ENCODE results near the gene PRPH.
"Not testable (repeated sequence)": the region's sequence is repeated elsewhere in the genome, so short reads cannot be mapped to it uniquely, and the experiment has no call there.

The PRPH gene

DNA sequence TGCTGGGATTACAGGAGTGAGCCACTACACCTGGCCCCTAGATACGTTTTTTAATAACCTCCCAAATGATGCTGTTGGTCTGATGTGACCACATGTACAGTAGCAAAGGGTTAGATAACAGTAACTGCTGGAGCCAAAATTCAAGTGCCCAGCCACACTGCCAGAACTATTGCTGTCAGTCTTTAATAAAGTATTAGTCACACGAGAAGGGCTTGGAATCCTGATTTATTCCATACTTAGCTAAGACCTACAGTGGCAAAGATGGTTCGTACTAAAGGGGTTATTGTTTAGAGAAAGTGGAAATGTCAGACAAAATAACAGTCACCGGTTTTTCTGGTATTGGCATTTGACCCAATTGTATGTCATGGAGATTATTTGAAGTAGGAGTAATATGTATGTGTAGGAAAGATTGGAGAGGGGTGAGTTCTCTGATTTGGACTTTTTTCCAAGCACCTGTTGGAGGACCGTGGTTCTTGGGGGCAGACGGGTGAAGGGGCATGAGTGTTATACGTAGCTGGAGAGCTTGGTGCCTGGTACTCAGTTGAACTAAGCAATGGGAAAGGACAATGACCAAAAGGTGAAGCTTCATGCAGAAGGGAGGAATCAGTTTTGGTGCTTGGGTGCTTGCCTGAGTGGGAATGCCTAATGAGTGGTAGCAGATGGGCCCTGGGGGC is 20.4 kb upstream of the PRPH start:
- no peak for DNase-seq
- intact Hi-C loops (cut with DNase I), result no loop called here

DNA sequence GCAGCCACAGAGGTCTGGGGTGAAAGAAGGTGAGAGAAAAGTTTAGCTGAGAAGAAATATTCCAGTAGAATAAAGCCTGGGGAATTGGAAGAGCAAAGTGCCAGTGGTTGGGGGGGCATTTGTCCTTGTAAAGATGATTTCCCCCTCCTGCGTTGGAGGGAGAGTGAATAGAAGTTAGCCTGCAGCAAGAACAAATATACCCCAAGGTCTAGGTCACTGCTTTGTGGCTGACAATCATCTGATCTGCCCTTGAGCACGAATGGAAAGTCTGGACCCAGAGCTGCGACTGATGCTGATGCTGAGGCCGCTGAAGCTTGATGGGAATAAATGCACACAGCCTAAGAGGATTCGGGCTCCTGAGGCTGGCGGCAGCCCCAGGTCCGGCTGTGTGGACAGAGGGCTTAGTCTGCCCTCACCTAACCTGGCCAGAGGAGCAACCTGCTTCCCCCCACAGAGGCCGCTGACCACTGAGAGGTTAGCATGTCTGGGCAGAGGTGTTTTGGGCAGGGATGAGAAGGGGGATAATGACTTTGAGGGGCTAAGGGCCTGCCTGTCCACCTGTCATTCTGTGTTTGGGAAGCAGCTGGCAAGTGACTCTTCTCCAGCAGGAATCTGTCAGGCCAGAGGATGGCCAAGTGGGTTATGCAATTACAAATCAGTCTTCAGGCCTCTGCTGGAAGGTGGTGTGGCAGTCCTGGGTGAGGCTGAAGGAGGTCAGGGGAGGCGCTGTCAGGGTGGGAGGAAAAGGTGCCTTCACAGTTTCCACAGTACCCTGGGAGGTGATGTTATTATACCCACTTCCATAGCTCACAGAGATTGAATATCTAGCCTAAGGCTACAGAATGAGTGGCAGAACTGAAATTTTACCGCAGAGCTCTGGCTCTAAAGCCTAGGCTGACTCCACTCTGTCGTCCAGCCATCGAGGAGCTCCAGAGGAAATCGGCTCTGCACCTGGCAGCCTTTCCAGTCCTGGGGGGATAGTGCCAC is 18.4 kb upstream of the PRPH start:
- intact Hi-C loops (cut with DNase I), result no loop called here
- DNase-seq, result peak in 2 of 10 donors; percentile 41 to 74

GRCh38 chr12:49277466-49277865 is 17.5 kb upstream of the PRPH start:
- intact Hi-C loops (cut with DNase I), result no loop called here
- DNase-seq, result peak in 2 of 10 donors; percentile 62 to 66

GRCh38 chr12:49279706-49280159 is 15.2 kb upstream of the PRPH start:
- peak in 2 of 10 donors; percentile 43 to 63 for DNase-seq

GRCh38 chr12:49280545-49280944 is 14.4 kb upstream of the PRPH start:
- peak in 2 of 10 donors; percentile 13 to 34 for DNase-seq
- intact Hi-C loops (cut with DNase I), result not testable (repeated sequence)

More at GRCh38 chr12:49279706-49280159, 15.2 kb upstream of the PRPH start:
- intact Hi-C loops (cut with DNase I), result no loop called here

- intact Hi-C loops (cut with DNase I), result no loop called here
- DNase-seq, result peak in 2 of 10 donors; percentile 11 to 31
Measured at GRCh38 chr12:49282302-49282701, 12.6 kb upstream of the PRPH start.

GRCh38 chr12:49282740-49283375 is 12.1 kb upstream of the PRPH start:
- intact Hi-C loops (cut with DNase I), result not testable (repeated sequence)
- DNase-seq, result peak in 1 of 10 donors; percentile 12

DNA sequence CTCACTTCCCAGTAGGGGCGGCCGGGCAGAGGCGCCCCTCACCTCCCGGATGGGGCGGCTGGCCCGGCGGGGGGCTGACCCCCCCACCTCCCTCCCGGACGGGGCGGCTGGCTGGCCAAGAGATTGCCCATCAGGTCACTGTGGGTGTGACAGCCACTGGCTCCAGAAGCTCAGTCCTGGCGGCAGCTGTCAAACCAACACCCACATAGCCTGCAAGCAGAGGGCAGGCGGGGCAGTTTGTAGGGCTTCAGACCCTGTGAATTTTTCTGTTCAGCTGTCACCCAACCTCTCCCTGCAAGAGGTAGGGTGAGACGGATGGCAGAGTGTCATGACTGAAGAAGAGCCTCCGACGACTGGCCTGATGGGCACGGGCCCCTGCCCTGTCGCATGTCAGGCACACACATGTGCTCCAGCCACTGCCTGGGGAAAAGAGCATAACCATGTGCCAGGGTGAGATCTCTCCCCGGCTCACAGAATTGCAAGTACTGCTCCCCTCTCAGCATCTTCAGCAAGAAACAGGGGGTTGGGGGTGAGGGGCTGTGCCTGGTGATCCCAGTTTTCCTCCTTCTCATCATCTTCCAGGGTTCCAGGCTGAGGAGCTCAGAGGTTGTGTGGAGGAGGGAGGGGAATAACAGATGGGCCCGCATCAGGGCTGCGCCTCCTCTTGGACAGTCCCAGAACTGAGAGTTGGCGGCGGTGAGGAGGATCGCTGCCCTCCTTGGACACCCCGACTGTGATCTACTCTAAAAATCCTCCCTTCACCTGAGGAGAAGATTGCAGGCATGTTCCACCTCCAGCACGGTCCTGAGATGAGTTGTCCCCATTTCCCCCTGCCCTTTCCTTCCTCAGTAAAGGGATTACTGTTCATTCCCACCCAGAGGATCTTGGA is 11.2 kb upstream of the PRPH start:
- peak in 2 of 10 donors; percentile 62 to 65 for DNase-seq
- intact Hi-C loops (cut with DNase I), result no loop called here

DNA sequence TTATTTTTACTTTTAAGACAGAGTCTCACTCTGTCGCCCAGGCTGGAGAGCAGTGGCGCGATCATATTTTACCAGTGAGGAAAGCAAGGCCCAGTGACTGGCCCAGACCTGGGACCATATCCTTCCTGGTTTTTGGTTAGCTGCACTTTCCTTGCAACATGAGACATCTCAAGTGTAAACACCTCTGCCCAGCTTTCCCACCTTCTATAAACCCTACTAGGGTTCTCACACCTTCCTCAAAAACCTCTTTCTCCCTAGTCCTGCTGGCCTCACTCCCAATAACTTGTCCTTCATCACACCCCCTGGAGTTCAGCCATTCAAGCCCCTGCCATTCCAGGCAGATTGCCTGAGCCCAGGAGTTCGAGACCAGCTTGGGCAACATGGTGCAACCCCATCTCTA is 10.3 kb upstream of the PRPH start:
- intact Hi-C loops (cut with DNase I), result loop anchor here (5.0 kb wide), 1 partner anchor 63 kb away; the partner anchor contains the start of gene DNAJC22

DNA sequence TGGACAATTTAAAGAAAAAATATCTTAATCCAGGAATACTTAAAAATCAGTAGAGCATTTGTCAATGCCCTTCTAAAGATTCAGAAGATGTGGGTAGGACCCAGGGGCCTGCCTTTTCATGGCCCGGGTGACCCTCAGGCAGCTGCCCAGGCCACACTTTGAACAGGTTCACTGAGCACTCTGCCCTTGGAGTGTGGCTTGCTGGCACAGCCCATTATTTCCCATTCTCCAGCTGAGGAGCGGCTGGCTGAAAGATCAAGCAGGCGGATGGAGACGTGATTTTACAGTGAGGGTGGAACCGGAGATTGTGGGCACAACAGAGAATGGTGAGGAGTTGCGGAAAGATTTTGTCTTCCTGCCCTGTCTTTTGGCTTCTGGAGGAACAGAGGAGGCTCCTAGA is 7.1 kb upstream of the PRPH start:
- intact Hi-C loops (cut with DNase I), result loop anchor here (5.0 kb wide), 1 partner anchor 59 kb away; the partner anchor contains the start of gene DNAJC22
- peak in 2 of 10 donors; percentile 30 to 67 for DNase-seq

More for the DNA sequence above, 10.3 kb upstream of the PRPH start:
- DNase-seq, result peak in 2 of 10 donors; percentile 5 to 35

- DNase-seq, result peak in 8 of 10 donors; percentile 36 to 86 (median 64)
- intact Hi-C loops (cut with DNase I), result loop anchor here (5.0 kb wide), 1 partner anchor 59 kb away; the partner anchor contains the start of gene DNAJC22
Measured at GRCh38 chr12:49288412-49288853, 6.5 kb upstream of the PRPH start.

- intact Hi-C loops (cut with DNase I), result loop anchor here (5.0 kb wide), 1 partner anchor 58 kb away; the partner anchor contains the start of gene DNAJC22
Measured at GRCh38 chr12:49288922-49289555, 5.9 kb upstream of the PRPH start.

GRCh38 chr12:49292729-49293055 is 2.3 kb upstream of the PRPH start:
- DNase-seq, result no peak
- intact Hi-C loops (cut with DNase I), result no loop called here

More at GRCh38 chr12:49288922-49289555, 5.9 kb upstream of the PRPH start:
- peak in 2 of 10 donors; percentile 44 to 54 for DNase-seq

DNA sequence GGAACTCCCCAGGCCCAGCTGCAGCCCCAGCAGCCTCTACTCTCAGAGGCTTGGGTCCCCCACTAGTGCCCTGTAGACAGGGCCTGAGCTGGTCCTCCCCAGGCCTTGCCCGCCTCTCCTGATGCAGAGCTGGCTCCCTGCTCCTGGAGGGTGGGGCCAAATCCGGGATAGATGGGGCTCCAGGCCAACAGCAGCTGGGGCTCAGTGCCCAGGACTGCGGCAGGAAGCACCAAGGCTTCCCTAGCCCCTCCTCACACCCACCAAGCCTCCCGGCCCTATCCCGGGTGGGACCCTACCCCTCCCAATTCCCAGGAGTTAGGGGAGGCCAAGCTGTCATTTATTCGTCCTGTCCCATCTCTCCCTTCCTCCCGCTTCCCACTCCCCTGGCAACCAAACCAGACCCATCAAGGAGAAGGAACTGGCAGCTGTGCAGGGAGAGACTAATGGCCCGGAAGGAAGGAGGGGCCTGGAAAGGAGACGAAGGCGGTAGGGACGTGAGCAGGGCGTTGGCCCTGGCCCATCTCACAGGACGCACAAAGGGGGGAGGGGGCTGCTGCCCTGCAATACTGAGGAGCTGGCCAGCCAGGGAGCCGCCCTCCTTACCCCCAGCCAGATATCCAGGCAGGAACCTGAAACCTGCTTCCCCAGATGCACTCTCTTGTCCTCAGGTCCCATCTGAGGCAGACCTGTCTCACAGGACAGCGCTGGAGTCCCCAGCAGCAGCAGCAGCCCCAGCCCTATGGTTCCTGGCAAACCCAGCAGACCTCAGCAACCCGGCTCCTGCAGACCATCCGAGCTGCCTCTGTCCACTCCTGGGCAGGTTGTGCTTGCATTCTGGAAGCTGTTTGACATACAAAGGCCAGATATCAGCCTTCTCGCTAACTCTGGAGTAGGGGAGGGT is 1.6 kb upstream of the PRPH start:
- intact Hi-C loops (cut with DNase I), result no loop called here
- peak in 4 of 10 donors; percentile 16 to 85 (median 50) for DNase-seq

GRCh38 chr12:49294086-49294803 is 702 bp upstream of the PRPH start:
- intact Hi-C loops (cut with DNase I), result no loop called here
- DNase-seq, result peak in 2 of 10 donors; percentile 34 to 45

DNA sequence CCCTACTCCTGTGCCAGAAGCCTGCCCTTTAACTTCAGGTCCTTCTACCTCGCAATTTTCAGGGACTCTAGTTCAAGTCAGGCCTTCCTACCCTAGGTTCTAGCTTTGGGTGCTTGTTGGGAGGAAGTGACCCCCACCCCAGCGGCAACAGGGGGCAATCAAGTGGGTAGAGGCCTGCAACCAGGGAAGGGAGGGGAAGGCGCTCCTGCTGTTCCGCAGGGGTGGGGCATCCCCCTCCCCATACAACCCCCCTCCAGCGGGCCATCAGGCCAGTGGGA is 204 bp upstream of the PRPH start:
- intact Hi-C loops (cut with DNase I), result no loop called here
- peak in 1 of 10 donors; percentile 68 for DNase-seq
